HepG2 (cell line): ENCODE measurements around the gene C19orf73. TPM values are rescaled to one million over a fixed set of nuclear protein-coding genes. Genes with fewer than 3 reads are reported as not detected.

Experiments used
- KAT2B ChIP-seq: fragments of 150-350 bp; IDR thresholded peaks from 2 replicates; pipeline ENCODE4 v1.6.1; 2014; ENCODE audit warnings: low read depth, low read length, borderline replicate concordance
- KLF12 ChIP-seq: sonication (generic); formaldehyde crosslinking; IDR thresholded peaks from 2 replicates; pipeline ENCODE4 v1.4.0; 2020; ENCODE audit warnings: missing genetic modification reagents, borderline replicate concordance
- KLF15 ChIP-seq: sonication (generic); formaldehyde crosslinking; IDR thresholded peaks from 2 replicates; pipeline ENCODE4 v1.8.1; 2023; ENCODE audit warnings: borderline replicate concordance, mild to moderate bottlenecking, inconsistent platforms, missing genetic modification reagents, mixed read lengths
- KLF6 ChIP-seq: IDR thresholded peaks from 2 replicates; pipeline ENCODE4 v1.8.0; 2016; ENCODE audit warnings: missing biosample characterization, missing genetic modification reagents
- NR2F1 ChIP-seq, 2 experiments: fragments of 450-650 bp in 1 of 2; formaldehyde crosslinking in 1 of 2; IDR thresholded peaks; 2 replicates each; pipeline versions ENCODE4 v1.5.0 to v1.6.1; 2016 to 2020; ENCODE audit warnings: mild to moderate bottlenecking in 1 of 2, missing compliant biosample characterization in 1 of 2, missing genetic modification reagents in 1 of 2, moderate library complexity in 1 of 2
- PTBP1 ChIP-seq: fragments of 200-400 bp; formaldehyde crosslinking; IDR thresholded peaks from 2 replicates; pipeline ENCODE4 v1.6.1; 2018; ENCODE audit warnings: low read length, low read depth; ENCODE audit not compliant: poor library complexity, severe bottlenecking
- TEAD3 ChIP-seq: optimal IDR thresholded peaks from 2 replicates; pipeline ENCODE3; 2016; ENCODE audit warnings: borderline replicate concordance
- ZBTB20 ChIP-seq: sonication (generic); formaldehyde crosslinking; IDR thresholded peaks from 2 replicates; pipeline ENCODE4 v1.8.1; 2023; ENCODE audit warnings: missing genetic modification reagents, low read depth, mild to moderate bottlenecking, borderline replicate concordance
- ZNF703 ChIP-seq: sonication (generic); formaldehyde crosslinking; IDR thresholded peaks from 2 replicates; pipeline ENCODE4 v1.5.1; 2020; ENCODE audit warnings: missing genetic modification reagents, mild to moderate bottlenecking, moderate library complexity, borderline replicate concordance
- ZNF773 ChIP-seq: sonication (generic); formaldehyde crosslinking; IDR thresholded peaks from 2 replicates; pipeline ENCODE4 v1.4.0; 2020; ENCODE audit warnings: missing genetic modification reagents, borderline replicate concordance
- polyA plus RNA-seq, 8 experiments: library from polyadenylated mRNA; depleted of rRNA in 3 of 8; stranded (reverse) in 7 of 8; unstranded in 1 of 8; fragments of >200 nt; fragmentation: Illumina TruSeq in 4 of 8; extraction: Trizol in 4 of 8; gene quantifications; 2 replicates each; pipeline versions ENCODE4 v1.2.1 to v1.2.3, GENCODE V29; 2011 to 2016; ENCODE audit warnings: low read depth in 4 of 8, missing spikeins in 1 of 8, mixed read lengths in 1 of 8; ENCODE audit not compliant: insufficient read depth in 1 of 8
- total RNA-seq, 5 experiments: library from RNA; depleted of rRNA; stranded (reverse); fragments of >200 nt; fragmentation: Illumina TruSeq; extraction: Trizol; gene quantifications; 2 replicates each; pipeline ENCODE4 v1.2.3, GENCODE V29; 2016; ENCODE audit warnings: low read depth in 1 of 5
- TF ChIP-seq, protein P1 (sequence below): sonication (generic); formaldehyde crosslinking; IDR thresholded peaks from 2 replicates; pipeline ENCODE4 v1.4.0; 2020; ENCODE audit warnings: mild to moderate bottlenecking, missing genetic modification reagents
- TF ChIP-seq, protein P2 (sequence below): sonication (generic); formaldehyde crosslinking; IDR thresholded peaks from 2 replicates; pipeline ENCODE4 v1.4.0; 2020; ENCODE audit warnings: mild to moderate bottlenecking, missing genetic modification reagents
- TF ChIP-seq, protein P3 (sequence below): sonication (generic); formaldehyde crosslinking; IDR thresholded peaks from 2 replicates; pipeline ENCODE4 v1.9.0; 2021; ENCODE audit warnings: missing genetic modification reagents, mild to moderate bottlenecking, borderline replicate concordance

C19orf73 gene
- total and polyA plus RNA-seq, 2 of the 13 experiments (the other 11 are each of a cell fraction or from before 2014, with no cell fraction given): 1.4 to 1.5 TPM

DNA sequence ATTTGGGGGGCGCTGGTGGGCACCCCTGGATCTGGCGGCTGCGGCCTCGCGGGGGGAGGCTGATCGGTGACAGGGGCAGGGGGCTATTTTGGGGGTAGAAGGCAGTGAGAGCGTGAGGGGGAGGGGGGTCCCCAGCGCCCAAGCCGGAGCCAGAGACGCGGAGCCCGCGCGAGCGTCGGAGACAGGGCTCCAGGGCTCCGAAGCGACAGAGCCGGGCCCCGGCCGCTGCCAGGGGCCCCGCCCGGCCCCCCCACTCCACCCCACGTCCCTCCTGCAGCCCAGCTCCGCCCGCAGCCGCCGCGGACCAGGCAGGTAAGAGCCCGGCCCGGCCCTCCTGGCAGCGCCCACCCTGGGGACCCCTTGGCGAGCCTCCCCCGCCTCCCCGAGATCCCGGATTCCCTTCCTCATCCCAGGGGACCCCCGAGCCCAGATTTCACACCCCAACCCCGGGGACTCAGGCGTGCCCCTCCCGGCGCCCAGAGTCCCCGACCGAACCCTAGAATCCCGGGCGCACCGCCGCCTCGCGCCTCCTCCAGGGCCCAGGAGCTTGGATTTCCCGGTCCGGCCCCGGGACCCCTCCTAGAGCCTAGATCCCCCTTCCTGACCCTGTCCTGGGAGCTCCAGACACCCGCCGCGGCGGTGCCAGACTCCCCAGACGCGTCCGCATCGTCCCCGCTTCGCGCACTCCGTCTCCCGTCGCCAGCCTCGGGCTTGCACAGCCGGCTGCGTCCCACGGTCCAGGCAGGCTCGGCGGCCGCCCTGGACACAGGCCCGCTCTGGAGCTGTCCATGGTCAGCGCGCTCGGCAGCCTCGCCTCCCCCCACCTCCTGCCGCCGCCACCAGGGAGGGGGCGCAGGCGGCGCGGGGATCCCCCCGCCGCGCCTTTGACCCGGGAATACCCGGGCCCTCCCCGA, 725 bp upstream of the C19orf73 start, which contains the start of gene PPFIA3 (continued):
- TF ChIP-seq, protein P1, sequence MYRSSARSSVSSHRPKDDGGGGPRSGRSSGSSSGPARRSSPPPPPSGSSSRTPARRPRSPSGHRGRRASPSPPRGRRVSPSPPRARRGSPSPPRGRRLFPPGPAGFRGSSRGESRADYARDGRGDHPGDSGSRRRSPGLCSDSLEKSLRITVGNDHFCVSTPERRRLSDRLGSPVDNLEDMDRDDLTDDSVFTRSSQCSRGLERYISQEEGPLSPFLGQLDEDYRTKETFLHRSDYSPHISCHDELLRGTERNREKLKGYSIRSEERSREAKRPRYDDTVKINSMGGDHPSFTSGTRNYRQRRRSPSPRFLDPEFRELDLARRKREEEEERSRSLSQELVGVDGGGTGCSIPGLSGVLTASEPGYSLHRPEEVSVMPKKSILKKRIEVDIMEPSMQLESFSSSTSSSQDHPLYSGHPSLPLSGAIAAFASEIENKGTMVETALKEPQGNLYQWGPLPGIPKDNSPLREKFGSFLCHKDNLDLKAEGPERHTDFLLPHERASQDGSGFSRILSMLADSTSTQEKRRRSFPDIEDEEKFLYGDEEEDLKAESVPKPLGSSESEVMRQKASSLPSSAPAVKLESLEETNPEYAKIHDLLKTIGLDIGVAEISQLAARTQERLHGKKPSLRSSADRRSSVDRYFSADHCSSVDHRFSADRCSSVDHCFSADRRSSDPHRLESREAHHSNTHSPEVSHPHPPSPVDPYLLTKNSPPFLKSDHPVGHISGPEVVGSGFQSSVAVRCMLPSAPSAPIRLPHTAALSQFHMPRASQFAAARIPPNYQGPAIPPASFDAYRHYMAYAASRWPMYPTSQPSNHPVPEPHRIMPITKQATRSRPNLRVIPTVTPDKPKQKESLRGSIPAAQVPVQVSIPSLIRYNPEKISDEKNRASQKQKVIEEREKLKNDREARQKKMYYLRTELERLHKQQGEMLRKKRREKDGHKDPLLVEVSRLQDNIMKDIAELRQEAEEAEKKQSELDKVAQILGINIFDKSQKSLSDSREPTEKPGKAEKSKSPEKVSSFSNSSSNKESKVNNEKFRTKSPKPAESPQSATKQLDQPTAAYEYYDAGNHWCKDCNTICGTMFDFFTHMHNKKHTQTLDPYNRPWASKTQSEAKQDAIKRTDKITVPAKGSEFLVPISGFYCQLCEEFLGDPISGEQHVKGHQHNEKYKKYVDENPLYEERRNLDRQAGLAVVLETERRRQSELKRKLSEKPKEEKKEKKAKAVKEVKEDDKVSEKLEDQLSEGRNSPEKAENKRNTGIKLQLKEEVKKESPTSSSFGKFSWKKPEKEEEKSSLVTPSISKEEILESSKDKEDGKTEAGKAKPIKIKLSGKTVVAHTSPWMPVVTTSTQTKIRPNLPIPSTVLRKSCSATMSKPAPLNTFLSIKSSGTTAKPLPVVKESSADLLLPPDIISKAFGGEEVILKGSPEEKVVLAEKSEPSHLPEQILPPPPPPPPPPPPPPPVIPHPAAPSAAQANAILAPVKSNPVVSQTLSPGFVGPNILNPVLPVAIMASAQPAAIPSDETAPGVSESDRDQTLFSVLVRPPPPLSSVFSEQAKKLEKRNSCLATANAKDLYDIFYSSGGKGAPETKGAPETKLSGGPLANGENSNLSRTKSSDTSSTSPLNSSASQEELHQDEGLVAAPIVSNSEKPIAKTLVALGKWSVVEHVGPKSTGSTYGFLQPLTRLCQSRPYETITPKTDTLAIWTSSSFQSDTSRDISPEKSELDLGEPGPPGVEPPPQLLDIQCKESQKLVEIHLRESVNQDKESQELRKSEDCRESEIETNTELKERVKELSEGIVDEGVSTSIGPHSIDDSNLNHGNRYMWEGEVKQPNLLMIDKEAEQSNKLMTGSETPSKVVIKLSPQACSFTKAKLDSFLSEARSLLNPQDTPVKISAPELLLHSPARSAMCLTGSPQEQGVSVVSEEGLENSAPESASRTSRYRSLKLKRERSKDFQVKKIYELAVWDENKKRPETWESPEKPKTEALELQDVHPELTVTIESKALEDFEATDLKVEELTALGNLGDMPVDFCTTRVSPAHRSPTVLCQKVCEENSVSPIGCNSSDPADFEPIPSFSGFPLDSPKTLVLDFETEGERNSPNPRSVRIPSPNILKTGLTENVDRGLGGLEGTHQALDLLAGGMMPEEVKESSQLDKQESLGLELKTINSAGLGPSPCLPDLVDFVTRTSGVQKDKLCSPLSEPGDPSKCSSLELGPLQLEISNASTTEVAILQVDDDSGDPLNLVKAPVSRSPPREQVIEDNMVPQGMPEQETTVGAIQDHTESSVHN: no peak
- TF ChIP-seq KLF12 (CRISPR knock-in tag): 0 out of 2 replicates have a peak, but pooled peaks have one; percentile 49
- TF ChIP-seq, protein P2, sequence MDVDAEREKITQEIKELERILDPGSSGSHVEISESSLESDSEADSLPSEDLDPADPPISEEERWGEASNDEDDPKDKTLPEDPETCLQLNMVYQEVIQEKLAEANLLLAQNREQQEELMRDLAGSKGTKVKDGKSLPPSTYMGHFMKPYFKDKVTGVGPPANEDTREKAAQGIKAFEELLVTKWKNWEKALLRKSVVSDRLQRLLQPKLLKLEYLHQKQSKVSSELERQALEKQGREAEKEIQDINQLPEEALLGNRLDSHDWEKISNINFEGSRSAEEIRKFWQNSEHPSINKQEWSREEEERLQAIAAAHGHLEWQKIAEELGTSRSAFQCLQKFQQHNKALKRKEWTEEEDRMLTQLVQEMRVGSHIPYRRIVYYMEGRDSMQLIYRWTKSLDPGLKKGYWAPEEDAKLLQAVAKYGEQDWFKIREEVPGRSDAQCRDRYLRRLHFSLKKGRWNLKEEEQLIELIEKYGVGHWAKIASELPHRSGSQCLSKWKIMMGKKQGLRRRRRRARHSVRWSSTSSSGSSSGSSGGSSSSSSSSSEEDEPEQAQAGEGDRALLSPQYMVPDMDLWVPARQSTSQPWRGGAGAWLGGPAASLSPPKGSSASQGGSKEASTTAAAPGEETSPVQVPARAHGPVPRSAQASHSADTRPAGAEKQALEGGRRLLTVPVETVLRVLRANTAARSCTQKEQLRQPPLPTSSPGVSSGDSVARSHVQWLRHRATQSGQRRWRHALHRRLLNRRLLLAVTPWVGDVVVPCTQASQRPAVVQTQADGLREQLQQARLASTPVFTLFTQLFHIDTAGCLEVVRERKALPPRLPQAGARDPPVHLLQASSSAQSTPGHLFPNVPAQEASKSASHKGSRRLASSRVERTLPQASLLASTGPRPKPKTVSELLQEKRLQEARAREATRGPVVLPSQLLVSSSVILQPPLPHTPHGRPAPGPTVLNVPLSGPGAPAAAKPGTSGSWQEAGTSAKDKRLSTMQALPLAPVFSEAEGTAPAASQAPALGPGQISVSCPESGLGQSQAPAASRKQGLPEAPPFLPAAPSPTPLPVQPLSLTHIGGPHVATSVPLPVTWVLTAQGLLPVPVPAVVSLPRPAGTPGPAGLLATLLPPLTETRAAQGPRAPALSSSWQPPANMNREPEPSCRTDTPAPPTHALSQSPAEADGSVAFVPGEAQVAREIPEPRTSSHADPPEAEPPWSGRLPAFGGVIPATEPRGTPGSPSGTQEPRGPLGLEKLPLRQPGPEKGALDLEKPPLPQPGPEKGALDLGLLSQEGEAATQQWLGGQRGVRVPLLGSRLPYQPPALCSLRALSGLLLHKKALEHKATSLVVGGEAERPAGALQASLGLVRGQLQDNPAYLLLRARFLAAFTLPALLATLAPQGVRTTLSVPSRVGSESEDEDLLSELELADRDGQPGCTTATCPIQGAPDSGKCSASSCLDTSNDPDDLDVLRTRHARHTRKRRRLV (CRISPR knock-in tag): no peak
- 0 out of 2 replicates have a peak, but pooled peaks have one; percentile 68 for TF ChIP-seq KLF15 (CRISPR knock-in tag)
- TF ChIP-seq, protein P3, sequence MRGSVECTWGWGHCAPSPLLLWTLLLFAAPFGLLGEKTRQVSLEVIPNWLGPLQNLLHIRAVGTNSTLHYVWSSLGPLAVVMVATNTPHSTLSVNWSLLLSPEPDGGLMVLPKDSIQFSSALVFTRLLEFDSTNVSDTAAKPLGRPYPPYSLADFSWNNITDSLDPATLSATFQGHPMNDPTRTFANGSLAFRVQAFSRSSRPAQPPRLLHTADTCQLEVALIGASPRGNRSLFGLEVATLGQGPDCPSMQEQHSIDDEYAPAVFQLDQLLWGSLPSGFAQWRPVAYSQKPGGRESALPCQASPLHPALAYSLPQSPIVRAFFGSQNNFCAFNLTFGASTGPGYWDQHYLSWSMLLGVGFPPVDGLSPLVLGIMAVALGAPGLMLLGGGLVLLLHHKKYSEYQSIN (CRISPR knock-in tag): no peak
- no peak; the same call in 1 of the 2 replicates for TF ChIP-seq ZNF773 (CRISPR knock-in tag)
- peak; percentile 30 for TF ChIP-seq TEAD3 (CRISPR knock-in tag)
- peak; percentile 83; the same call in 1 of the 2 replicates for TF ChIP-seq KLF6
- TF ChIP-seq ZNF703: no peak
- no peak for TF ChIP-seq ZBTB20
- no peak for TF ChIP-seq PTBP1
- no peak for TF ChIP-seq KAT2B
- TF ChIP-seq NR2F1 (CRISPR knock-in tag; IDR thresholded peaks at IDR 0.05): no peak
